HCT116 (cell line): ENCODE measurements around the gene PLD5. TPM values are rescaled to one million over a fixed set of nuclear protein-coding genes. Genes with fewer than 3 reads are reported as not detected.

ENCODE experiments used
- ATAC-seq: fragments of 200-7000 bp; cut with Tn5 transposase; 2 replicates; pipeline ENCODE4 v1.9.1; 2020; ENCODE audit warnings: mild to moderate bottlenecking, moderate library complexity
- BruUV-seq: library from RNA; stranded (reverse); fragments of 400-500 nt; replicated peaks from 2 replicates; lab custom pipeline; 2021; lab: Mats Ljungman, UMichigan
- CTCF ChIA-PET: fragments of 300-600 bp; sonication (Branson Sonifier 250); formaldehyde crosslinking; loops from one replicate; lab custom pipeline; 2021; ENCODE audit warnings: antibody characterized with exemption; lab: Charles Lee
- POLR2A ChIA-PET: fragments of 300-600, 350-600 bp; sonication (Branson Sonifier 250); formaldehyde crosslinking; loops from one replicate; lab custom pipeline; 2021; ENCODE audit warnings: antibody characterized with exemption; lab: Charles Lee
- RAD21 ChIA-PET, 2 experiments: fragments of 300-600 bp; sonication (Branson Sonifier 250); formaldehyde crosslinking; loops; one replicate each; lab custom pipeline; 2023; ENCODE audit warnings: low total read pairs in 2 of 2; ENCODE audit not compliant: uncharacterized antibody in 2 of 2, unreplicated experiment in 2 of 2, low non-redundant PET in 1 of 2; lab: Charles Lee
- DNase-seq: peaks from one replicate; pipeline ENCODE4 v3.0.0-alpha.2; 2010; ENCODE audit warnings: low read depth, low spot score
- H2AFZ ChIP-seq: fragments of 200-600 bp; shearing (Covaris generic), sonication (generic); 2 replicates; pipeline ENCODE4 v1.6.1; 2017; ENCODE audit warnings: low read depth, mixed run types, mixed read lengths, antibody characterized with exemption, low read length; ENCODE audit not compliant: poor library complexity, severe bottlenecking
- H3K27ac ChIP-seq: 2 replicates; pipeline ENCODE4 v1.5.1; 2012; ENCODE audit warnings: low read depth, low read length
- H3K27me3 ChIP-seq: fragments of 200-600 bp; sonication (generic); 2 replicates; pipeline ENCODE4 v1.6.1; 2016; ENCODE audit warnings: mixed run types, low read length, mixed read lengths; ENCODE audit not compliant: insufficient read depth
- H3K36me3 ChIP-seq, 2 experiments: fragments of 200-500 bp in 1 of 2; fragments of 200-600 bp in 1 of 2; sonication (Bioruptor generic) in 1 of 2; sonication (generic) in 1 of 2; 2 replicates each; pipeline versions ENCODE4 v1.5.1 to v1.6.1; 2014 to 2016; ENCODE audit warnings: low read length in 2 of 2, inconsistent platforms in 1 of 2, mixed read lengths in 1 of 2, mixed run types in 1 of 2; ENCODE audit not compliant: insufficient read depth in 2 of 2, control insufficient read depth in 1 of 2
- H3K4me1 ChIP-seq, 2 experiments: fragments of 200-600 bp in 1 of 2; sonication (generic) in 1 of 2; 2 replicates each; pipeline versions ENCODE4 v1.5.1 to v1.6.1; 2012 to 2017; ENCODE audit warnings: low read length in 2 of 2, inconsistent platforms in 1 of 2, mild to moderate bottlenecking in 1 of 2, mixed read lengths in 1 of 2, mixed run types in 1 of 2, moderate library complexity in 1 of 2; ENCODE audit not compliant: insufficient read depth in 2 of 2, control insufficient read depth in 1 of 2
- H3K4me2 ChIP-seq: fragments of 200-600 bp; sonication (generic); 2 replicates; pipeline ENCODE4 v1.6.1; 2017; ENCODE audit warnings: mixed run types, low read length, mixed read lengths
- H3K4me3 ChIP-seq, 2 experiments: fragments of 200-600 bp in 1 of 2; sonication (generic) in 1 of 2; replicated peaks in 1 of 2; 2 replicates each; pipeline ENCODE4 v1.5.1; 2011 to 2016; ENCODE audit warnings: low read length in 2 of 2, control low read depth in 1 of 2, low read depth in 1 of 2, mild to moderate bottlenecking in 1 of 2, mixed read lengths in 1 of 2, mixed run types in 1 of 2
- H3K79me2 ChIP-seq: fragments of 200-600 bp; sonication (generic); 2 replicates; pipeline ENCODE4 v1.6.1; 2017; ENCODE audit warnings: mild to moderate bottlenecking, mixed run types, low read length, moderate library complexity, mixed read lengths; ENCODE audit not compliant: insufficient read depth
- H3K9ac ChIP-seq: fragments of 200-600 bp; sonication (generic); 2 replicates; pipeline ENCODE4 v1.6.1; 2016; ENCODE audit warnings: low read length, mixed read lengths
- H3K9me2 ChIP-seq: fragments of 200-600 bp; sonication (generic), shearing (Covaris generic); 2 replicates; pipeline ENCODE4 v1.6.1; 2017; ENCODE audit warnings: mixed run types, mild to moderate bottlenecking, moderate library complexity; ENCODE audit not compliant: insufficient read depth
- H3K9me3 ChIP-seq, 2 experiments: fragments of 200-500 bp in 1 of 2; fragments of 200-600 bp in 1 of 2; sonication (Bioruptor generic) in 1 of 2; sonication (generic) in 1 of 2; 2 replicates each; pipeline ENCODE4 v1.6.1; 2014 to 2017; ENCODE audit warnings: low read length in 2 of 2, mixed read lengths in 2 of 2, inconsistent platforms in 1 of 2, low read depth in 1 of 2, mild to moderate bottlenecking in 1 of 2, mixed run types in 1 of 2, moderate library complexity in 1 of 2; ENCODE audit not compliant: control insufficient read depth in 1 of 2, insufficient read depth in 1 of 2
- H4K20me1 ChIP-seq: fragments of 200-600 bp; sonication (generic), shearing (Covaris generic); 2 replicates; pipeline ENCODE4 v1.6.1; 2017; ENCODE audit warnings: mixed run types, mild to moderate bottlenecking, moderate library complexity; ENCODE audit not compliant: insufficient read depth
- CBX3 ChIP-seq: IDR thresholded peaks from 2 replicates; pipeline ENCODE4 v1.6.1; 2012; ENCODE audit warnings: low read depth
- FOSL1 ChIP-seq: IDR thresholded peaks from 2 replicates; pipeline ENCODE4 v1.6.1; 2012; ENCODE audit warnings: low read depth
- POLR2A ChIP-seq: IDR thresholded peaks from 2 replicates; pipeline ENCODE4 v1.7.0; 2011; ENCODE audit warnings: borderline replicate concordance; ENCODE audit not compliant: insufficient read depth, insufficient read length; ENCODE audit errors: extremely low read depth
- RAD21 ChIP-seq: IDR thresholded peaks from 2 replicates; pipeline ENCODE4 v1.6.1; 2012; ENCODE audit warnings: low read depth, mild to moderate bottlenecking
- ZFX ChIP-seq: fragments of 450-650 bp; IDR thresholded peaks from 2 replicates; pipeline ENCODE4 v1.6.1; 2017
- ZNF274 ChIP-seq: fragments of 200-500 bp; sonication (Bioruptor generic); IDR thresholded peaks from 2 replicates; pipeline ENCODE4 v1.6.1; 2014; ENCODE audit warnings: mild to moderate bottlenecking, low read depth, low read length, inconsistent platforms
- intact Hi-C: fragments of 100-400 bp; cut with micrococcal nuclease; formaldehyde crosslinking; loops from 2 replicates; pipeline ENCODE4 v1.10.0; 2022
- total RNA-seq: library from RNA; stranded (reverse); gene quantifications from one replicate; pipeline ENCODE4 v1.2.1, GENCODE V29; 2021; ENCODE audit not compliant: unreplicated experiment
- TF ChIP-seq, protein P1 (sequence below): IDR thresholded peaks from 2 replicates; pipeline ENCODE4 v1.6.1; 2011; ENCODE audit warnings: mild to moderate bottlenecking, low read length, moderate library complexity; ENCODE audit not compliant: insufficient replicate concordance; ENCODE audit errors: extremely low read depth
- TF ChIP-seq, protein P2 (sequence below): IDR thresholded peaks from 2 replicates; pipeline ENCODE4 v1.6.1; 2012; ENCODE audit warnings: low read depth
- TF ChIP-seq, protein P3 (sequence below): IDR thresholded peaks from 2 replicates; pipeline ENCODE4 v1.6.1; 2012

The PLD5 gene
- total RNA-seq, 1 experiment from 2014 or later: not detected

DNA sequence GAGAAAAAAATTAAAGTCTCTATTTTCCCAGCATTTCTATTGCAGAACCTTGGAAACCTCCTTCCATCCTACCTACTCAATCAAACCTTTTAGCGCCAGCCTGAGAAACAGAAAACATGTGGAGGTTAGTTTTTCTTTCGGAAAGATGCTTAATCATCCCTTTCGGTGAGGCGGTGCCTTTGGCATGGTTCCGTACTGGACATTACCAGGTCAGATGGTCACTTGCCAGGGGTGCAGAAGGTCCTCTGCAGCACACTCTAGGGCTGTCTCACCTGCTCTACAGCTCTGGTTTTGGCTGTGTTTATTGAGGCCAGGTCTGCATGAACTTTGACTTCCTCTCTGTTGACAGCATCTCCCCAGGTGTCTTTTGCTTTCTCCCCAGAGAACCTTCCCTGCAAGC lies 121.5 kb downstream of the PLD5 start:
- no peaks in the 10 kb centered on the region for H3K9me2 ChIP-seq
- no peaks in the 10 kb centered on the region for H4K20me1 ChIP-seq
- intact Hi-C loops: no loop called here
- BruUV-seq: no TSS peak
- no peaks in the 10 kb centered on the region for H3K9me3 ChIP-seq
- H3K36me3 ChIP-seq: no peaks in the 10 kb centered on the region
- POLR2A ChIA-PET: no interaction called here
- no peaks in the 10 kb centered on the region for H3K79me2 ChIP-seq
- DNase-seq (no peak), ATAC-seq (no peak)
- no peak overlapping the region for H3K9ac ChIP-seq
- no peaks in the 10 kb centered on the region for H3K27me3 ChIP-seq
- TF ChIP-seq, protein P1, sequence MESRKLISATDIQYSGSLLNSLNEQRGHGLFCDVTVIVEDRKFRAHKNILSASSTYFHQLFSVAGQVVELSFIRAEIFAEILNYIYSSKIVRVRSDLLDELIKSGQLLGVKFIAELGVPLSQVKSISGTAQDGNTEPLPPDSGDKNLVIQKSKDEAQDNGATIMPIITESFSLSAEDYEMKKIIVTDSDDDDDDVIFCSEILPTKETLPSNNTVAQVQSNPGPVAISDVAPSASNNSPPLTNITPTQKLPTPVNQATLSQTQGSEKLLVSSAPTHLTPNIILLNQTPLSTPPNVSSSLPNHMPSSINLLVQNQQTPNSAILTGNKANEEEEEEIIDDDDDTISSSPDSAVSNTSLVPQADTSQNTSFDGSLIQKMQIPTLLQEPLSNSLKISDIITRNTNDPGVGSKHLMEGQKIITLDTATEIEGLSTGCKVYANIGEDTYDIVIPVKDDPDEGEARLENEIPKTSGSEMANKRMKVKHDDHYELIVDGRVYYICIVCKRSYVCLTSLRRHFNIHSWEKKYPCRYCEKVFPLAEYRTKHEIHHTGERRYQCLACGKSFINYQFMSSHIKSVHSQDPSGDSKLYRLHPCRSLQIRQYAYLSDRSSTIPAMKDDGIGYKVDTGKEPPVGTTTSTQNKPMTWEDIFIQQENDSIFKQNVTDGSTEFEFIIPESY: no peak
- TF ChIP-seq ZNF274 (no peak), ZFX (no peak), POLR2A (no peak), CBX3 (no peak), FOSL1 (no peak), RAD21 (no peak)
- TF ChIP-seq, protein P2, sequence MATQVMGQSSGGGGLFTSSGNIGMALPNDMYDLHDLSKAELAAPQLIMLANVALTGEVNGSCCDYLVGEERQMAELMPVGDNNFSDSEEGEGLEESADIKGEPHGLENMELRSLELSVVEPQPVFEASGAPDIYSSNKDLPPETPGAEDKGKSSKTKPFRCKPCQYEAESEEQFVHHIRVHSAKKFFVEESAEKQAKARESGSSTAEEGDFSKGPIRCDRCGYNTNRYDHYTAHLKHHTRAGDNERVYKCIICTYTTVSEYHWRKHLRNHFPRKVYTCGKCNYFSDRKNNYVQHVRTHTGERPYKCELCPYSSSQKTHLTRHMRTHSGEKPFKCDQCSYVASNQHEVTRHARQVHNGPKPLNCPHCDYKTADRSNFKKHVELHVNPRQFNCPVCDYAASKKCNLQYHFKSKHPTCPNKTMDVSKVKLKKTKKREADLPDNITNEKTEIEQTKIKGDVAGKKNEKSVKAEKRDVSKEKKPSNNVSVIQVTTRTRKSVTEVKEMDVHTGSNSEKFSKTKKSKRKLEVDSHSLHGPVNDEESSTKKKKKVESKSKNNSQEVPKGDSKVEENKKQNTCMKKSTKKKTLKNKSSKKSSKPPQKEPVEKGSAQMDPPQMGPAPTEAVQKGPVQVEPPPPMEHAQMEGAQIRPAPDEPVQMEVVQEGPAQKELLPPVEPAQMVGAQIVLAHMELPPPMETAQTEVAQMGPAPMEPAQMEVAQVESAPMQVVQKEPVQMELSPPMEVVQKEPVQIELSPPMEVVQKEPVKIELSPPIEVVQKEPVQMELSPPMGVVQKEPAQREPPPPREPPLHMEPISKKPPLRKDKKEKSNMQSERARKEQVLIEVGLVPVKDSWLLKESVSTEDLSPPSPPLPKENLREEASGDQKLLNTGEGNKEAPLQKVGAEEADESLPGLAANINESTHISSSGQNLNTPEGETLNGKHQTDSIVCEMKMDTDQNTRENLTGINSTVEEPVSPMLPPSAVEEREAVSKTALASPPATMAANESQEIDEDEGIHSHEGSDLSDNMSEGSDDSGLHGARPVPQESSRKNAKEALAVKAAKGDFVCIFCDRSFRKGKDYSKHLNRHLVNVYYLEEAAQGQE: no peak
- TF ChIP-seq, protein P3, sequence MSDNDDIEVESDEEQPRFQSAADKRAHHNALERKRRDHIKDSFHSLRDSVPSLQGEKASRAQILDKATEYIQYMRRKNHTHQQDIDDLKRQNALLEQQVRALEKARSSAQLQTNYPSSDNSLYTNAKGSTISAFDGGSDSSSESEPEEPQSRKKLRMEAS: no peak
- RAD21 ChIA-PET: no interaction called here
- no peak overlapping the region for H3K27ac ChIP-seq
- H3K4me2 ChIP-seq: no peak overlapping the region
- CTCF ChIA-PET: no interaction called here
- H3K4me3 ChIP-seq: no peak overlapping the region
- no peak overlapping the region for H2AFZ ChIP-seq
- no peaks in the 10 kb centered on the region for H3K4me1 ChIP-seq
